ENCODE measurements around the gene LHFPL2. TPM values are rescaled to one million over a fixed set of nuclear protein-coding genes. Genes with fewer than 3 reads are reported as not detected.

LHFPL2 gene
- polyA plus RNA-seq, 1 donor: 40.7 TPM

DNA sequence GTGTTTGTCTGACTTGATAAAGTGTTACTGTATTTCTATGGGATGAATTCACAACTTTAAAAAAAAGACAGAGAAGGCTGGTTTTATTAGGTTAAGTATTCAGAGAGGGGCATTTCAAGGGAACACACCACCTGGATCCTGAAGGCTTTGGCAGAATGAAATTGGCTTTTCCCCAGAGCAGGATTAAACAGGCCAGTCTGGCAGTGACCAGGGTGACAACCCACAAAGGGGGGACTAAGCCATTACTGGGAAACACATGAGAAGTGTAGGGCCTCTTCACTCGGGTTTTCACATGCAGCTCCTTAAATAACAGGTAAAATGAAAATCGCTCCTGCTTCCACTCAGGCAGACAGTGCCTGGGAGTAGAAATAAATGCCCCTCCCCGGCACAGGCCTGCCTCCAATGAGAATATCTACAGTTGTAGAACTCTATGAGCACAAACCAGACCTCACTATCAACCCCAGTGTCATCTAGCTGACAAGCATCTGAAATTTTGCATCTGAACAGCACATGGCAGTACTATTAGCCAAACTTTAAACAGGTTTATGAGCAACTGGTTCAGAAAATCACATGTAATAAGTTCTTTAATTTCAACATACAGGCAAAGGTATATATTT, 85.8 kb downstream of the LHFPL2 start:
- H3K9me3 ChIP-seq (ENCODE audit: control insufficient read depth, low read depth, low read length): no peaks in the 10 kb centered on the region
- H3K27me3 ChIP-seq (ENCODE audit: control insufficient read depth, insufficient read depth, low read length): no peaks in the 10 kb centered on the region
- H3K4me1 ChIP-seq (ENCODE audit: control insufficient read depth, insufficient read depth, low read length): no peaks in the 10 kb centered on the region
- WGBS (ENCODE audit: insufficient coverage, low lambda C conversion rate): no CpG with 5 or more reads among the region's 3 CpGs
- H3K27ac ChIP-seq (ENCODE audit: low read length): no peak overlapping the region
- peaks cover 17% of the 10 kb centered on the region for H3K36me3 ChIP-seq (ENCODE audit: control insufficient read depth, insufficient read depth, low read length)
- no peak for DNase-seq
- no peak overlapping the region for H3K4me3 ChIP-seq (ENCODE audit: low read length)

DNA sequence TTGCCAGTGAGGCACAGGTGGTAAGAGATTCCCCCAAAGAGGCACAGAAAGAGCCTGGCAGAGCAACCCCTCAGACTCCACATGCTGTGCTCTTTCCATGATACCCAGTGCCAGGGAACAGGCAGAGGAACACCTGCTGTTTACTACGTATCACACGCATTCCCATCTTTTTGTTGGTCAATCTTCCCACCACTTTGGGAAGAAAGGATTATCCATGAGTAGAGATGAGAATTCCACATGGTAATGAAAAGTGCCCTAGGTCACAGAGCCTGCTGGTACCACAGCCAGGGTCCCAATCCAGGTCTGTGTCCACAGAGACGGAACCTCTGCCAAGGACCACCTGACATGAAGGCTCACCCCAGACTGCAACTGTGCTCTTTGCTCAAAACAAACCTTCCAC, 86.6 kb downstream of the LHFPL2 start:
- H3K9me3 ChIP-seq (ENCODE audit: control insufficient read depth, low read depth, low read length): no peaks in the 10 kb centered on the region
- H3K36me3 ChIP-seq (ENCODE audit: control insufficient read depth, insufficient read depth, low read length): peaks cover 17% of the 10 kb centered on the region
- H3K27me3 ChIP-seq (ENCODE audit: control insufficient read depth, insufficient read depth, low read length): no peaks in the 10 kb centered on the region
- H3K4me3 ChIP-seq (ENCODE audit: low read length): no peak overlapping the region
- WGBS (ENCODE audit: insufficient coverage, low lambda C conversion rate): no CpG with 5 or more reads among the region's 3 CpGs
- no peaks in the 10 kb centered on the region for H3K4me1 ChIP-seq (ENCODE audit: control insufficient read depth, insufficient read depth, low read length)
- no peak for DNase-seq
- no peak overlapping the region for H3K27ac ChIP-seq (ENCODE audit: low read length)

DNA sequence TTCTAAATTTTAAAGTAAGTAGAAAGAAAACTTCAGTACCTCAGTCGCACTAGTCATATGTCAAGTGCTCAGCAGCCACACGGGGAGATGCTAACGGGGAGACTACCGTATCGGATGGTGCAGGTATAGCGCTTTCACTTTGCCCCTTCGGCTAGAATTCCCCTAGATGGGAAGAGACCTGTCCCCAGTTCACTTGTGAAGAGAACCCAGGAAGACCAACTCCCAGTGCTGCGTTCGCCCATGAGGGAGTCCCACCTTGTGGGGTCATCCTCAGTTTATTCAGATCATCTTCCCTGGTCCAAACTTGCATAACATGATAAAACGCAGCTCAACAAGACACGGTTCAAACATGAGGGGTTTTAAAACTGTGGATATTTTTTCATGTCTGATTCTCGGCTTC, 87.3 kb downstream of the LHFPL2 start:
- Histone ChIP-seq H3K9me3 (ENCODE audit: control insufficient read depth, low read depth, low read length) (no peaks in the 10 kb centered on the region), H3K27me3 (ENCODE audit: control insufficient read depth, insufficient read depth, low read length) (no peaks in the 10 kb centered on the region), H3K4me3 (ENCODE audit: low read length) (no peak overlapping the region), H3K27ac (ENCODE audit: low read length) (no peak overlapping the region), H3K36me3 (ENCODE audit: control insufficient read depth, insufficient read depth, low read length) (peaks cover 17% of the 10 kb centered on the region), H3K4me1 (ENCODE audit: control insufficient read depth, insufficient read depth, low read length) (no peaks in the 10 kb centered on the region)
- no peak for DNase-seq
- no CpG with 5 or more reads among the region's 12 CpGs for WGBS (ENCODE audit: insufficient coverage, low lambda C conversion rate)

DNA sequence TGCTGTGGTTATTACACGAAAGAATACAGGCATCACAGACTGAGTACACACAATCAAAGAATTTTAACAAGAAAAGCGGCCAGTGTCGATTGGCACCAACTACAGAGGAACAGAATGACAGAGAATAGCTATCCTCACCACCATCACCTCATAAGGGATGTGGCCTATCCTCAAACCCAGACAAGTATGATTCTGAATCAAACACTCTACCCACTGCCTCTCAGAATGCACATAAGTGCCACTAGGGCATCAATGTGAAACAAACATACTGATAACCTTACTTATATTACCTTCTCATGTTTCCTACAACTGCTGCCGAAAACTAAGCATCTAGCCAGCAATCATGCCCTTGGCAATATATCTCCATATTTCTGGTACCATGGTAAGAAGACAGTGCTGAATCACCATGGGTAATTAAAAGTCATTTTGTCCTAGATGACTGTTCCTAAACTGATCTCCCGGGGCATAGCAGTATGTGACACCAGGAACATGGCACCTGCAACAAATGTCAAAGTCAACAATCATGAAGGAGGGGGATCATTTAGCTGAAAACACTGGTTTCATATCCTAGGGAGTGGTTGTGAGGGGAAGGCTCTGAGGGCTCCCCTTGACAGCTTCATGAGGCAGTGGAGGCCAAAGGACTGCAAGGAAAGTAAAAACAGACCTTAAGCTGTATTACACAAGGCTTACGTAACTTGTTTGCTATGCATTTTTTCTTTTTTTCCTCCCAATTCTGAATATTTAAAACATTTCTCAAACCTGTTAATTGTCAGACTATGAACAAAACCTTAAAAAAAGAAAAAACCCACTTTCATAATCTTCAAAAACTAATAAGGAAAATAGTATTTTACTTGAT, 88.3 kb downstream of the LHFPL2 start:
- no peaks in the 10 kb centered on the region for H3K4me1 ChIP-seq (ENCODE audit: control insufficient read depth, insufficient read depth, low read length)
- peaks cover 17% of the 10 kb centered on the region for H3K36me3 ChIP-seq (ENCODE audit: control insufficient read depth, insufficient read depth, low read length)
- no peak overlapping the region for H3K4me3 ChIP-seq (ENCODE audit: low read length)
- WGBS (ENCODE audit: insufficient coverage, low lambda C conversion rate): 90% methylated on average over 2 of the region's 6 CpGs
- no peaks in the 10 kb centered on the region for H3K9me3 ChIP-seq (ENCODE audit: control insufficient read depth, low read depth, low read length)
- H3K27me3 ChIP-seq (ENCODE audit: control insufficient read depth, insufficient read depth, low read length): no peaks in the 10 kb centered on the region
- no peak for DNase-seq
- no peak overlapping the region for H3K27ac ChIP-seq (ENCODE audit: low read length)

DNA sequence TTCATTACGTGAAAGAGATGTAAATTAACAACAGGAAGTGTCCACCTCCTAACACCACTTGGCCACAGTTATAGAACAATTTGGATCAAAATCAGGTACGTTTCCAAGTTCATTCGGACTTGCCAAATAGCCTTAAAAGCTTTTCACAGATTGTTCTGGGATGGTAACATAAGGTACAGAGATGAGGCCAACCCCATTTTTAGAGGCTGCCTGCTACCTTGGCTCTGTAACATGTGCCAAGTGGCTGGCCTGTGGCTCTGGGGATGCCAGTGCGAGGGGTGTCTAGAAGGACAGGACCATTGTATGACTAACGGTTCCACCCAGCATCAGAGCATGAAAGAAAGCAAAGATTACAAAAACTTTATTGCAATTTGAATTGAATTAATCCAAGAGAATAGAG, 91.0 kb downstream of the LHFPL2 start:
- Histone ChIP-seq H3K4me3 (ENCODE audit: low read length) (no peak overlapping the region), H3K9me3 (ENCODE audit: control insufficient read depth, low read depth, low read length) (no peaks in the 10 kb centered on the region), H3K4me1 (ENCODE audit: control insufficient read depth, insufficient read depth, low read length) (no peaks in the 10 kb centered on the region), H3K27ac (ENCODE audit: low read length) (no peak overlapping the region), H3K36me3 (ENCODE audit: control insufficient read depth, insufficient read depth, low read length) (peaks cover 6% of the 10 kb centered on the region), H3K27me3 (ENCODE audit: control insufficient read depth, insufficient read depth, low read length) (no peaks in the 10 kb centered on the region)
- no peak for DNase-seq
- 100% methylated on average over 1 of the region's 5 CpGs for WGBS (ENCODE audit: insufficient coverage, low lambda C conversion rate)

DNA sequence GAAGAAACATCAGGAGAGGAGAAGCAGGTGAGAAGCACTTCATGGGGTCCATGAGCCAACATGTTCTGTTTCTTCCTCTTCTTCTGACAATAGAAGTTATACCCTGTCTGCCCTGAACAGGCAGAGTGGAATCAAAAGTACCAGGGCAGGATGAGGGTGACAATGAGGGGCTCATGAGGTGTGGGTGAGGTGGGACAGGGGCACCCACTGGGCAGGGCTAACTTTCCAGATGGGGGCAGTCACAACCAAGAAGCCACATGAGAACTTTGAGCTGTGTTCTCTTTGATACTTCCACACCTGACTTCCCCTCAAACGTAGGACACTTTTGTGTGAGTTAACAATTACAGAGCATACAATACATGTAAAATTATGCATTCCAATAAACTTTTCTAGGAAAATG, 92.7 kb downstream of the LHFPL2 start:
- H3K4me1 ChIP-seq (ENCODE audit: control insufficient read depth, insufficient read depth, low read length): no peaks in the 10 kb centered on the region

DNA sequence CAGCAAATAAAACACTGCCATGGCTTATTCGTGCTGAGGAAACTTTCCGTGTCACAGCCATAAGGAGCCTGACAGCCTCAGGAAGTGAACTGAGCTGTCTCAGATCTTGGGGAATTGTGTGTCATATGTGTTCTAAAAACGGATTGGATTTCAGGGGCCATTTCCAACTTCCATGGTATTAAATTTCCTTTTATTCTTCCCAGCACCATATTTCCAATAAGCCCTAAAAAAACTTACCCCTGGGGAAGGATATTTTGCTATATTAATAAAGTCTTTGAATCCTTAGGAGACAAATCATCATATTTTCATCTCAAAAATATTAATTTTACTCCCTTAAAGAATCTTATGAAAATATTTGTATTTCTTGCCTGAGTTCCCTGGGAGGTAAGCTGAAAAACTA, 93.9 kb downstream of the LHFPL2 start:
- H3K36me3 ChIP-seq (ENCODE audit: control insufficient read depth, insufficient read depth, low read length): no peaks in the 10 kb centered on the region
- H3K9me3 ChIP-seq (ENCODE audit: control insufficient read depth, low read depth, low read length): no peaks in the 10 kb centered on the region
- no peaks in the 10 kb centered on the region for H3K27me3 ChIP-seq (ENCODE audit: control insufficient read depth, insufficient read depth, low read length)
- H3K4me1 ChIP-seq (ENCODE audit: control insufficient read depth, insufficient read depth, low read length): no peaks in the 10 kb centered on the region
- no peak for DNase-seq
- no peak overlapping the region for H3K27ac ChIP-seq (ENCODE audit: low read length)
- WGBS (ENCODE audit: insufficient coverage, low lambda C conversion rate): 100% methylated on average over 1 of the region's 3 CpGs
- no peak overlapping the region for H3K4me3 ChIP-seq (ENCODE audit: low read length)

More for the DNA sequence above, 92.7 kb downstream of the LHFPL2 start:
- H3K9me3 ChIP-seq (ENCODE audit: control insufficient read depth, low read depth, low read length): no peaks in the 10 kb centered on the region
- H3K27me3 ChIP-seq (ENCODE audit: control insufficient read depth, insufficient read depth, low read length): no peaks in the 10 kb centered on the region
- no peak for DNase-seq
- WGBS (ENCODE audit: insufficient coverage, low lambda C conversion rate): no CpG with 5 or more reads among the region's 1 CpG
- no peak overlapping the region for H3K4me3 ChIP-seq (ENCODE audit: low read length)
- no peak overlapping the region for H3K27ac ChIP-seq (ENCODE audit: low read length)
- peaks cover 6% of the 10 kb centered on the region for H3K36me3 ChIP-seq (ENCODE audit: control insufficient read depth, insufficient read depth, low read length)

DNA sequence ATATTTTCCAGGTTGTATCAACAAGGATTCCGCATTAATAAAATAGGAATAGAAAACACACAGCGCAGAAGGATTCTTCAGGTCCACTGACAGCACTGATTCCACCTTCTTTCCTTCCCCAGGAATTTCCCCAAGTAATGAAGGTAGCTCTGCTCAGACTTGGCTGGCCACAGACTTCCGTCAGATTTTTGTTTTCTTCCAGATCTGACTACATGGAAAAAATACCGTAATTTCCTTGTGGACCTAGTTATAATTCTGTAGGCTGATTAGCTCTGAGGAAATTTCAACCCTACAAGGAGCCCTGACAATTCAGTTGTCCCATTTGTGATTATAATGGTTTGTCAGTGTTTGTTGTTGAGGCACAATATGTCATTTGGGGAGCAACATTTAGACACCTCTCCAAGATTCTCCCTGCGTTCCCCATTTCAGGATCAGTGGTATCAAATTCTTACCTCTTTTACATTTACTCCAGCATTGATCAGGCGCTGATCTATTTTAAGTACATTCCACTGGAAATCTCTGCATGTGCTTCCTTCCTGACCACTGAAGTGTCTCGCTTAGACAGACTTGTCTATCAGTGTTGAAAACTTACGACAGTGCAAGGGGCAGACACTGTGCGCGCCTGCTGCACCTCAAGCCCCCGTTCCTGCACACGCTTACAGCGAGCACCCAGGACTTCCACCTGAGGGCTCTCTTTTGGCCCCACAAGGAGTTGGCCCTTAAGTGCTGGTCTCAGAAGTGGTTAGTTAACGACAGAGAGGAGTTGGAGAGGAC, 94.8 kb downstream of the LHFPL2 start:
- Histone ChIP-seq H3K36me3 (ENCODE audit: control insufficient read depth, insufficient read depth, low read length) (no peaks in the 10 kb centered on the region), H3K27ac (ENCODE audit: low read length) (no peak overlapping the region), H3K4me1 (ENCODE audit: control insufficient read depth, insufficient read depth, low read length) (no peaks in the 10 kb centered on the region), H3K9me3 (ENCODE audit: control insufficient read depth, low read depth, low read length) (no peaks in the 10 kb centered on the region), H3K4me3 (ENCODE audit: low read length) (no peak overlapping the region), H3K27me3 (ENCODE audit: control insufficient read depth, insufficient read depth, low read length) (no peaks in the 10 kb centered on the region)
- DNase-seq: no peak
- 100% methylated on average over 1 of the region's 14 CpGs for WGBS (ENCODE audit: insufficient coverage, low lambda C conversion rate)

DNA sequence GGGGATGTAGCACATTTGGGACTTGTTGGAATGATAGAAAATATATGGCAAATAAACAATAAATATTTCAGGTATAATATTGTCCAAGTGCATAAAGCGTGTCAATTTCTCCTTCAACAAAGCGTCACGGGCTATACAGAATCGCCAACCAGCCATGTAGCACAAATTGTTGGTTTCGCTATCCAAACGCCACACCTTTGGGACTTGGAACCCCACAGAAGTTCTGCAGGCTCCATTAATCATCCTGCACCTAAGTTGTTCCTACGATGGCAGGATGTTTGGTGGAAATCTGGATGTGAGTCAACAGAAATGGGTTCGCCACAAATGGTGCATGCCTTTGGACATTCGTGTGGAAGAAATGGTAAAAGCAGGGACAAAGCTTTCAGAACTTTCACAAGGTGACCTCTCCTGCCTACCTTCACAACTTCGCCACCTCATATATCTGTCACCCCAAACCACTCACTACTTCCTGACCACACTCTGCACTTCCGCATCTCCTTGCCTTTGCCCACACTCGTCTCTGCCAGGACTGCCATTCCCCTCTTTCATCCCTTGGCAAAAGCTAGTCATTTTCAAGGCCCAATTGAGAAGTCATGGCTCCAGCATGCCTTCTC, 95.7 kb downstream of the LHFPL2 start:
- Histone ChIP-seq H3K27ac (ENCODE audit: low read length) (no peak overlapping the region), H3K36me3 (ENCODE audit: control insufficient read depth, insufficient read depth, low read length) (no peaks in the 10 kb centered on the region), H3K4me3 (ENCODE audit: low read length) (no peak overlapping the region), H3K9me3 (ENCODE audit: control insufficient read depth, low read depth, low read length) (no peaks in the 10 kb centered on the region), H3K27me3 (ENCODE audit: control insufficient read depth, insufficient read depth, low read length) (no peaks in the 10 kb centered on the region), H3K4me1 (ENCODE audit: control insufficient read depth, insufficient read depth, low read length) (no peaks in the 10 kb centered on the region)
- DNase-seq: no peak
- WGBS (ENCODE audit: insufficient coverage, low lambda C conversion rate): 100% methylated on average over 5 of the region's 12 CpGs

DNA sequence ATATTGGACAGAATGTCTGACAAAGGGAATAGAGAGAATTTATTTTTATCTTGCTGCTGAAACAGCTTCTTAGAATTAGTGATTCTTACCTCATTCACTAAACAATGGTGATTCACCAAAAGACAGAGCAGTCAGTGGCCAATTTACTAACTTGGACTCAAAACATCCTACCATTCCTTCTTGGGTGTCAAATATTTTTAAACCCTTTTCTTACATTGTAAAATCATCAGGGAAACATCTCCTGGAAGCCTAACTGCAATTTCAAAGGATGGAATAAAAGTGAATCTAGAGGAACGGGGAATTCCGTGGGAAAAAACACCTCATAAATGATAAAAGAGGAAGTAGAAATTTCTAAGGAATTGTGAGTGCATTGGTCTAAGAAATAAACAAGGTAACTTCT, 97.7 kb downstream of the LHFPL2 start:
- no peak for DNase-seq
- no peaks in the 10 kb centered on the region for H3K9me3 ChIP-seq (ENCODE audit: control insufficient read depth, low read depth, low read length)
- peaks cover 7% of the 10 kb centered on the region for H3K4me1 ChIP-seq (ENCODE audit: control insufficient read depth, insufficient read depth, low read length)
- no peak overlapping the region for H3K4me3 ChIP-seq (ENCODE audit: low read length)
- WGBS (ENCODE audit: insufficient coverage, low lambda C conversion rate): 96% methylated on average over 2 of the region's 2 CpGs
- no peaks in the 10 kb centered on the region for H3K27me3 ChIP-seq (ENCODE audit: control insufficient read depth, insufficient read depth, low read length)
- H3K27ac ChIP-seq (ENCODE audit: low read length): no peak overlapping the region
- H3K36me3 ChIP-seq (ENCODE audit: control insufficient read depth, insufficient read depth, low read length): peaks cover 3% of the 10 kb centered on the region

All from large intestine (tissue), 3 donors.